Prostate gland (tissue), 2 donors: ENCODE data around the gene ULBP1. TPM values are rescaled to one million over a fixed set of nuclear protein-coding genes. Genes with fewer than 3 reads are reported as not detected.

Experiments
- DNase-seq: peaks from one replicate; pipeline ENCODE4 v3.0.0-alpha.2; 2019; ENCODE audit warnings: low spot score
- H3K27ac ChIP-seq, 2 donors: fragments of 200-600 bp; sonication (generic); 2 replicates each; pipeline ENCODE4 v1.5.1; 2017 to 2019
- H3K27me3 ChIP-seq: fragments of 200-600 bp; sonication (generic); replicated peaks from 2 replicates; pipeline ENCODE4 v1.5.1; 2019; ENCODE audit not compliant: insufficient read depth
- H3K36me3 ChIP-seq, 2 donors: fragments of 200-600 bp; sonication (generic); 1 replicate in 1 of 2; 2 replicates in 1 of 2; pipeline versions ENCODE4 v1.5.1 to v1.8.1; 2017 to 2019
- H3K4me1 ChIP-seq: fragments of 200-600 bp; sonication (generic); replicated peaks from 2 replicates; pipeline ENCODE4 v1.5.1; 2019
- H3K4me3 ChIP-seq, 2 donors: fragments of 200-600 bp; sonication (generic); 2 replicates each; pipeline ENCODE4 v1.5.1; 2017 to 2019
- H3K9me3 ChIP-seq: fragments of 200-600 bp; sonication (generic); 2 replicates; pipeline ENCODE4 v1.5.1; 2017
- CTCF ChIP-seq, 4 experiments: fragments of 200-600 bp in 2 of 4; fragments of 450-650 bp in 2 of 4; sonication (generic) in 2 of 4; IDR thresholded peaks; 1 replicate in 3 of 4; 2 replicates in 1 of 4; pipeline ENCODE4 v1.5.1; 2016 to 2019; ENCODE audit warnings: antibody characterized with exemption in 4 of 4, mild to moderate bottlenecking in 2 of 4, moderate library complexity in 2 of 4
- POLR2A ChIP-seq: fragments of 450-650 bp; IDR thresholded peaks from one replicate; pipeline ENCODE4 v1.6.1; 2016; ENCODE audit warnings: antibody characterized with exemption, mild to moderate bottlenecking
- POLR2AphosphoS5 ChIP-seq: sonication (generic); formaldehyde crosslinking; IDR thresholded peaks from one replicate; pipeline ENCODE4 v1.6.1; 2017; ENCODE audit warnings: antibody characterized with exemption
- whole genome bisulfite sequencing: methylation state at CpG from one replicate; pipeline ENCODE4 v1.1.5; 2018; 5-methylcytosine and 5-hydroxymethylcytosine counted together
- intact Hi-C: fragments of 100-400 bp; cut with DNase I; formaldehyde crosslinking; loops from one replicate; pipeline ENCODE4 v1.14.2; 2022
- total RNA-seq, 2 donors: library from RNA; depleted of rRNA; stranded (reverse); fragments of >200 nt; gene quantifications; one replicate each; pipeline ENCODE4 v1.1.0, GENCODE V29; 2016

The ULBP1 gene
- total RNA-seq, 2 donors from 2014 or later, result 2.8 TPM; not detected in 1

- Histone ChIP-seq H3K27ac (no peak overlapping the region), H3K4me3 (no peak overlapping the region), H3K9me3 (no peaks in the 10 kb centered on the region), H3K4me1 (no peaks in the 10 kb centered on the region), H3K27me3 (peaks cover 11% of the 10 kb centered on the region), H3K36me3 (no peaks in the 10 kb centered on the region)
- TF ChIP-seq CTCF (IDR thresholded peaks at IDR 0.05), result no peak
- no peak for DNase-seq
- intact Hi-C loops, result no loop called here
These were observed 14.9 kb downstream of the ULBP1 start for GRCh38 chr6:149978610-149979009.

GRCh38 chr6:149979293-149979692 is 15.6 kb downstream of the ULBP1 start:
- Histone ChIP-seq H3K9me3 (no peaks in the 10 kb centered on the region), H3K4me3 (no peak overlapping the region), H3K27me3 (peaks cover 8% of the 10 kb centered on the region), H3K36me3 (no peaks in the 10 kb centered on the region), H3K4me1 (no peaks in the 10 kb centered on the region), H3K27ac (no peak overlapping the region)
- intact Hi-C loops, result no loop called here
- 80% methylated on average over 6 of the region's 6 CpGs for WGBS
- no peak for DNase-seq
- TF ChIP-seq CTCF (IDR thresholded peaks at IDR 0.05) (no peak), POLR2AphosphoS5 (no peak), POLR2A (no peak)

DNA sequence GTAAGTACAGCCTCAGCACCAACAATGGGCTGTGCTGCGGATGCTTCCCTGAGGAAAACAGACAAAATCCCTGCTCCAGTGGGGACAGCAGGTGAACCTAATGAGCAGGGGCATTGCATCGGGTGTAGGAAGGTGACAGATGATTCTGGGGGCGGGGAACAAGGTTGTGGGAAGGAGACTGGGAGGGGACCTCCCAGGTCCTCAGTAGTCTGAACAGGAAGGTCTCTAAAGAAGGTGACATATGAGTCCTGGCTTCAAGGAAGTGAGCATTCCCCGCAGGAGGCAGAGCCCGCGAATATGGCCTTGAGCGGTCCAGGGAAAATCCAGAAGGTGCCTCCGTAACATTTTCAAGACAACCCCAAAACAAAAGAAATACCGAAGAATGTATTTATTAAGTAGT is 19.4 kb downstream of the ULBP1 start:
- intact Hi-C loops, result no loop called here
- H3K9me3 ChIP-seq, result no peaks in the 10 kb centered on the region
- no peak for TF ChIP-seq CTCF (IDR thresholded peaks at IDR 0.05)
- H3K4me1 ChIP-seq, result no peaks in the 10 kb centered on the region
- peaks cover 29% of the 10 kb centered on the region for H3K27me3 ChIP-seq
- no peaks in the 10 kb centered on the region for H3K36me3 ChIP-seq
- no peak overlapping the region for H3K27ac ChIP-seq
- no peak for DNase-seq
- H3K4me3 ChIP-seq, result no peak overlapping the region
- WGBS, result 22% methylated on average over 9 of the region's 9 CpGs

GRCh38 chr6:149984773-149985172 is 21.0 kb downstream of the ULBP1 start:
- H3K4me1 ChIP-seq, result no peaks in the 10 kb centered on the region
- H3K9me3 ChIP-seq, result no peaks in the 10 kb centered on the region
- H3K27ac ChIP-seq, result no peak overlapping the region
- H3K27me3 ChIP-seq, result peaks cover 44% of the 10 kb centered on the region
- no peak for DNase-seq
- WGBS, result 49% methylated on average over 5 of the region's 5 CpGs
- intact Hi-C loops, result no loop called here
- no peak overlapping the region for H3K4me3 ChIP-seq
- TF ChIP-seq POLR2A, result no peak
- no peak for TF ChIP-seq POLR2AphosphoS5
- H3K36me3 ChIP-seq, result no peaks in the 10 kb centered on the region

DNA sequence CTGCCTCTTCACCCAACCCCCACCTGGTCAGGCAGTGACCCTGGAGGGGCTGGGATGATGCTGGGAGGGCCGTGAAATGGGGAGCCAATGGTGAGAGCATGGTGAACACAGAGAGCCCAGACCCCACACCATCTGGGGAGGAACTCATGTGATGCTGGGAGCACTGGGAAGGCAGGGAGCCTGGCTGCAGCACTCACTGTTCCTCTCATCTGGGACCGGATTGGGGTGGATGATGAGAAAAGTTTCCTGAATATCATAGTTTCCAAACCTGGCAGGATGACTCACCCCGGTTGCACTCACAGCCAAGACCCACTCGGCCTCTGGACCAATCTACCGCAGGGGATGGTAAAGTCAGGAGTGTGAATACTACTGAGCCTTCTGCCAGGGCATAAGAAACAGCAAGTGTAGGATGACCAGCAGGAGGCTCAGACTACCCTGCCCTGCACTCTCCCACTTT is 21.8 kb downstream of the ULBP1 start:
- peaks cover 5% of the 10 kb centered on the region for H3K4me1 ChIP-seq
- DNase-seq, result no peak
- no peak overlapping the region for H3K4me3 ChIP-seq
- TF ChIP-seq CTCF (IDR thresholded peaks at IDR 0.05) (no peak), POLR2A (no peak), POLR2AphosphoS5 (no peak)
- H3K36me3 ChIP-seq, result no peaks in the 10 kb centered on the region
- 29% methylated on average over 5 of the region's 5 CpGs for WGBS
- peaks cover 50% of the 10 kb centered on the region for H3K27me3 ChIP-seq
- H3K9me3 ChIP-seq, result no peaks in the 10 kb centered on the region
- H3K27ac ChIP-seq, result no peak overlapping the region
- intact Hi-C loops, result no loop called here
